Lung microvascular endothelial cell (primary cell): ENCODE measurements around the gene SEMA7A. TPM values are rescaled to one million over a fixed set of nuclear protein-coding genes. Genes with fewer than 3 reads are reported as not detected.
"Not testable (repeated sequence)": the region's sequence is repeated elsewhere in the genome, so short reads cannot be mapped to it uniquely, and the experiment has no call there.

Source experiments
- DNase-seq, 2 donors: peaks; one replicate each; pipeline versions ENCODE4 v3.0.0 to v3.0.0-alpha.2; 2010; ENCODE audit warnings: low read depth in 2 of 2
- total RNA-seq: library from RNA; depleted of rRNA; stranded (reverse); fragments of >200 nt; gene quantifications from 2 replicates; pipeline ENCODE4 v1.2.1, GENCODE V29; 2014

Gene SEMA7A
- total RNA-seq, 1 donor from 2014 or later, result 0.79 TPM

GRCh38 chr15:74399511-74400312, 34.0 kb downstream of the SEMA7A start:
- peak in 1 of 2 donors; percentile 44 for DNase-seq

DNA sequence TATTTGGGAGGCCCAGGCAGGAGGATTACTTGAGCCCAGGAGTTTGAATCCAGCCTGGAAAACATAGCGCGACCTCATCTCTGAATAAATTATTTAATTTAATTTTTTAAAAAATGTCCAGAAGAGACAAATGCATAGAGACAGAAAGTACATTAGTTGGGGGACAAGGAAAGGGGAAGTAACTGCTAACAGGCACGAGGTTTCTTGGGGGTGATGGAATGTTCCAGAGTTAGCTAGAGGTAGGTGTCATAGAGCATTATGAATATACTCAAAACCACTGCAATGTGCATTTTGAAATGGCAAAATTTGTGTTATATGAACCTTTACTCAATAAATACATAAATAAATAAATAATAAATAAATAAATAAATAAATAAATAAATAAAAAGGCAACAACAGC, 34.7 kb downstream of the SEMA7A start:
- DNase-seq, result no peak

DNA sequence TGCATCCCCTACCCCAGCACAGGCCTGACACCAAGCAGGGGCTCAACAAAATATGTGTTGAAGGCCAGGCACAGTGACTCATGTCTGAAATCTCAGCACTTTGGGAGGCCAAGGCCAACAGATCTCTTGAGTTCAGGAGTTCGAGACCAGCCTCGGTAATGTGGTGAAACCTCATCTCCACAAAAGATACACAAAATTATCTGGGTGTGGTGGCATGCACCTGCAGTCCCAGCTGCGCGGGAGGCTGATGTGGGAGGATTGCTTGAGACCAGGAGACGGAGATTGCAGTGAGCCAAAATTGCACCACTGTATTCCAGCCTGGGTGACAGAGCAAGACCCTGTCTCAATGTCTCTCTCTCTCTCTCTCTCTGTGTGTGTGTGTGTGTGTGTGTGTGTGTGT, 35.6 kb downstream of the SEMA7A start:
- DNase-seq, result no peak

- no peak for DNase-seq
Measured at GRCh38 chr15:74397239-74398068, 36.3 kb downstream of the SEMA7A start.

- DNase-seq, result no peak
Measured at GRCh38 chr15:74396445-74397238, 37.1 kb downstream of the SEMA7A start.

DNA sequence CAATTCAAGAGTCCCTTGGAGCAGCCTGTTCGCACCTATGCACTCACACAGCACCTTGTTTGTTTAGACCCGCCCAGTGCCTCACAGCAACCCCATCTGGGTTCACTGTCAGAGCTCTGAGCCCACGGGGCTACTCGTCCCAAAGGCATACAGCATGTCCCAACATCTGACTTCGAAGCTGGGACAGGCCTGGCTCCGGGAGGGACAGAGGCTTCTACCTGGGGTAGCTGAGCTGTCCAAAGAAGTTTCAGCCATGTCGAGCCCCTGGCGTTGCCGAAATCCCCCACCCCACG, 37.7 kb downstream of the SEMA7A start:
- no peak for DNase-seq

GRCh38 chr15:74395319-74396145, 38.2 kb downstream of the SEMA7A start:
- no peak for DNase-seq

- no peak for DNase-seq
Measured at GRCh38 chr15:74394090-74394846, 39.5 kb downstream of the SEMA7A start.

- no peak for DNase-seq
Measured at GRCh38 chr15:74393423-74393822, 40.3 kb downstream of the SEMA7A start.

- no peak for DNase-seq
Measured at GRCh38 chr15:74392902-74393301, 40.9 kb downstream of the SEMA7A start.

GRCh38 chr15:74392451-74392830, 41.3 kb downstream of the SEMA7A start:
- DNase-seq, result no peak

- DNase-seq, result no peak
Measured at GRCh38 chr15:74391582-74392450, 41.9 kb downstream of the SEMA7A start.

DNA sequence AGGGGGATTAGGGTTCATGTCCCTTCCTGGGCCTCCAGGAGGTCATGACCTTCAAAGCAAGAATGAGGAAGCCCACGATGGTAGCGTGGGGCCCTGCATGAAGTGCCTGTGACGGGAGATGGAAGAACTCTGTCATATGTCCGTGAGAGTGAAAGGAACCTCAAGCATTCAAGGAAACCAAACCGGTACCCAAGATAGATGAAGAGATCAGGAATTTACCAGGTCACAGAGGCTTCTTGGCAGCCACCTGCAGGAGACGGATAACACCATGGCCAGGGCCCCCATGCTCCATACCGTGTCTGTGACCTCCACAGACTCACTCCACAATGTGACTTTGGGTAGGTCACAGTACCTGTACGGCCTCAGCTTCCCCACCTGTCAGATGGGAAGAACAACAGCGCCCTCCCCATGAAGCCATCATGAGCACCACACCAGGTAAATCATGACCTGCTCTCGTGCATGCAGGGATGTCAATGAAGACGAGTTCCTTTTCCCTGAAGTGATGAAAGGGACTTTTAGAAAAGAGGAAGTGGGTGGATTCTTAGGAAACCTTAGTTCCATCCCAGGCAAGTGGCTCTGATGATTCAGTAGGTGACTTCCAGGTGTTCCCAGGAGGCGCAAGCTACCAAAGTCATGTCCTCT, 43.0 kb downstream of the SEMA7A start:
- no peak for DNase-seq

GRCh38 chr15:74390049-74390646, 43.6 kb downstream of the SEMA7A start:
- DNase-seq, result not testable (repeated sequence)

DNA sequence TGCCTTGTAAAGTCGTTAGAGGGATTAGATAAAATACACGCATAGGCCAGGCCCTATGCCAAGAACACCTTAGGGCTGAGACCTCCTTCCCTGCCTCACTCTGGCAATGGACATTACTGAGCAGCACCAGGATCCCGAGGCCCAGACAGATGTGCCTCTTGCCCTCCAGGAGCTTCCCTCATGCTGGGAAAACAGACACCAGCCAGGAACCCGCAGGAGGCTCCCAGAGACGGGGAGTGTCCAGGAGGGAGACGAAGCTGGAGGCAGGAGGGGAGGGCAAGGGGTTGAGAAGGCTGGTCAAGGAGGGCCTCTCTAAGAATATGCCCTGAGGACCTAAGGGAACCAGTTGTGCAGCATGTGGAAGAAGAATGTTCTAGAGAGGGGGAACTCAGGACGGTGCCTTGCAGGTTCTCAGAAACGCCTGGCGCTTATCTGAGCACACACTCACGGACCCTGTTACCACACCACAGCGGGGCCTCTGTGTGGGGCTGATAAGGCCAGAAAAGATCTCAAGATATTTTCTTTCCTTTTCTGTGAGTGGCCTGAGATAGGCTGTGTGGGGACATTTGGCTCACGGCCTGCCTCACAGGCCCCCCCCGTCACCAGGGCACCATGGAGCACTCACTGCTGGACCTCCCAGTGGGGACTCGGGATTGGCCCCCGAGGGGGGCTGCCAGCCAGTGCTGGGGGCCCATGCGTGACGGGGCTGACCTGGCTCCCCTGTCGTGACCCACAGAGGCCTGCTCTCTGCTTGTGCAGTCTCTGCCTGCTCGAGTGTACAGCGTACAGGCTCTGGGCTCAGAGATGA, 44.3 kb downstream of the SEMA7A start:
- no peak for DNase-seq

GRCh38 chr15:74388363-74388951, 45.3 kb downstream of the SEMA7A start:
- no peak for DNase-seq

GRCh38 chr15:74387621-74388362, 46.0 kb downstream of the SEMA7A start:
- no peak for DNase-seq
